ENCODE measurements around the gene INSR.

DNA sequence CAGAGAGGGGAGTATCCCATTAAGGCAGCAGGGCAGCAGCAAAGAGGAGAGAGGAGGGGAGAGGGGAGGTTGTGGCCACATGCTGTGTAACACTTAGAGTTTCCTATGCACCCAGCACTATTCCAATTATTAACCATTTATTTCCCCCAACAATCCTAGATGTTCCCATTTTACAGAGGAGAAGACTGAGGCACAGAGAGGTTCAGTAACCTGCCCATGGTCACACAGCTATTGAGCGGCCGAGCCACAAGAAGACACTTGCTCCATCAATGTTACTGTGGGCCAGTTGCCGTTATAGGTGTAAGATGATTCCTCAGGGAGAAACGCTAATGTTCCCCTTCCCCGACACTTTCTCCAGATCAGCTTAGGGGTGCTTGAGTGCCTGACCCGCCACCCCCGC lies 69.2 kb downstream of the INSR start:
- TF ChIP-seq, protein P1, sequence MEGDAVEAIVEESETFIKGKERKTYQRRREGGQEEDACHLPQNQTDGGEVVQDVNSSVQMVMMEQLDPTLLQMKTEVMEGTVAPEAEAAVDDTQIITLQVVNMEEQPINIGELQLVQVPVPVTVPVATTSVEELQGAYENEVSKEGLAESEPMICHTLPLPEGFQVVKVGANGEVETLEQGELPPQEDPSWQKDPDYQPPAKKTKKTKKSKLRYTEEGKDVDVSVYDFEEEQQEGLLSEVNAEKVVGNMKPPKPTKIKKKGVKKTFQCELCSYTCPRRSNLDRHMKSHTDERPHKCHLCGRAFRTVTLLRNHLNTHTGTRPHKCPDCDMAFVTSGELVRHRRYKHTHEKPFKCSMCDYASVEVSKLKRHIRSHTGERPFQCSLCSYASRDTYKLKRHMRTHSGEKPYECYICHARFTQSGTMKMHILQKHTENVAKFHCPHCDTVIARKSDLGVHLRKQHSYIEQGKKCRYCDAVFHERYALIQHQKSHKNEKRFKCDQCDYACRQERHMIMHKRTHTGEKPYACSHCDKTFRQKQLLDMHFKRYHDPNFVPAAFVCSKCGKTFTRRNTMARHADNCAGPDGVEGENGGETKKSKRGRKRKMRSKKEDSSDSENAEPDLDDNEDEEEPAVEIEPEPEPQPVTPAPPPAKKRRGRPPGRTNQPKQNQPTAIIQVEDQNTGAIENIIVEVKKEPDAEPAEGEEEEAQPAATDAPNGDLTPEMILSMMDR (conservative IDR thresholded peaks at IDR 0.05; ENCODE audit: low read depth, low read length), result no peak
- no peak for TF ChIP-seq EZH2 (IDR thresholded peaks at IDR 0.05; ENCODE audit: low read length, unreplicated experiment)
- TF ChIP-seq EZH2phosphoT487 (IDR thresholded peaks at IDR 0.05; ENCODE audit: borderline replicate concordance, low read length), result no peak
